ENCODE measurements around the gene C16orf89.

Gene C16orf89

GRCh38 chr16:5033256-5034166 lies 32.2 kb downstream of the C16orf89 start, which contains the start of gene NAGPA (continued):
- TF ChIP-seq ZNF138 (tag by site-specific recombination; IDR thresholded peaks at IDR 0.05; ENCODE audit: borderline replicate concordance), result no peak
- TF ChIP-seq GFI1B (tag by site-specific recombination; IDR thresholded peaks at IDR 0.05), result no peak
- no peak for TF ChIP-seq BCL11B (tag by site-specific recombination; IDR thresholded peaks at IDR 0.05; ENCODE audit: low read depth)
- peak; percentile 83 for TF ChIP-seq ZNF501 (tag by site-specific recombination; IDR thresholded peaks at IDR 0.05)
- peak; percentile 66 for TF ChIP-seq ZBTB8A (tag by site-specific recombination; IDR thresholded peaks at IDR 0.05)
- no peak for TF ChIP-seq ZNF830 (tag by site-specific recombination; IDR thresholded peaks at IDR 0.05; ENCODE audit: low read depth)
- peak; percentile 94 for TF ChIP-seq ZNF639 (tag by site-specific recombination; IDR thresholded peaks at IDR 0.05)
- TF ChIP-seq ZNF785 (tag by site-specific recombination; IDR thresholded peaks at IDR 0.05), result no peak
- peak; percentile 95 for TF ChIP-seq KLF17 (tag by site-specific recombination; IDR thresholded peaks at IDR 0.05)
- TF ChIP-seq WT1 (tag by site-specific recombination; IDR thresholded peaks at IDR 0.05), result peak; percentile 31; the same call in 1 of the 2 replicates
- no peak for TF ChIP-seq ZNF292 (tag by site-specific recombination; IDR thresholded peaks at IDR 0.05; ENCODE audit: borderline replicate concordance, low read depth)
- TF ChIP-seq ZNF549 (tag by site-specific recombination; IDR thresholded peaks at IDR 0.05), result no peak
- no peak; the same call in 1 of the 2 replicates for TF ChIP-seq ZFHX2 (tag by site-specific recombination; conservative IDR thresholded peaks at IDR 0.05)
- TF ChIP-seq ZFP3 (tag by site-specific recombination; IDR thresholded peaks at IDR 0.05; ENCODE audit: low read depth), result no peak
- TF ChIP-seq OSR2 (tag by site-specific recombination; IDR thresholded peaks at IDR 0.05), result no peak
- no peak for TF ChIP-seq RBAK (tag by site-specific recombination; IDR thresholded peaks at IDR 0.05)
- peak; percentile 77; the same call in 1 of the 2 replicates for TF ChIP-seq ZFP69B (tag by site-specific recombination; IDR thresholded peaks at IDR 0.05)
- no peak for TF ChIP-seq ZNF146 (tag by site-specific recombination; IDR thresholded peaks at IDR 0.05)
- TF ChIP-seq BCL11A (tag by site-specific recombination; IDR thresholded peaks at IDR 0.05; ENCODE audit: low read depth), result no peak
- peak; percentile 35; the same call in 1 of the 2 replicates for TF ChIP-seq ZNF488 (tag by site-specific recombination; IDR thresholded peaks at IDR 0.05)
- peak; percentile 43; the same call in 1 of the 2 replicates for TF ChIP-seq ZIC2 (tag by site-specific recombination; IDR thresholded peaks at IDR 0.05)
- TF ChIP-seq REPIN1 (tag by site-specific recombination; IDR thresholded peaks at IDR 0.05; ENCODE audit: low read depth), result no peak
- peak; percentile 78 for TF ChIP-seq ZNF660 (tag by site-specific recombination; IDR thresholded peaks at IDR 0.05)
- no peak for TF ChIP-seq ZBTB48 (tag by site-specific recombination; IDR thresholded peaks at IDR 0.05)
- TF ChIP-seq ZNF280C (tag by site-specific recombination; IDR thresholded peaks at IDR 0.05), result no peak
- peak; percentile 41; the same call in 1 of the 2 replicates for TF ChIP-seq ZNF558 (tag by site-specific recombination; IDR thresholded peaks at IDR 0.05)
- TF ChIP-seq ZNF510 (tag by site-specific recombination; IDR thresholded peaks at IDR 0.05; ENCODE audit: insufficient replicate concordance), result no peak
- TF ChIP-seq ZNF433 (tag by site-specific recombination; IDR thresholded peaks at IDR 0.05; ENCODE audit: low read depth), result no peak
- no peak for TF ChIP-seq ZNF791 (tag by site-specific recombination; IDR thresholded peaks at IDR 0.05)
- TF ChIP-seq ZNF449 (tag by site-specific recombination; IDR thresholded peaks at IDR 0.05), result no peak
- TF ChIP-seq ZNF654 (tag by site-specific recombination; IDR thresholded peaks at IDR 0.05; ENCODE audit: low read depth), result no peak
- TF ChIP-seq ZNF521 (tag by site-specific recombination; IDR thresholded peaks at IDR 0.05), result no peak

Data from HEK293 (cell line).